Activated CD4-positive, alpha-beta T cell treated with anti-CD3 and anti-CD28 coated beads, Interleukin-2, amount 50 U/mL, for 24 hours (primary cell): ENCODE data around the gene MID1.

ENCODE experiments used
- DNase-seq, 2 donors: peaks; one replicate each; pipeline ENCODE4 v3.0.0-alpha.2; 2020; ENCODE audit warnings: low read depth in 1 of 2, low spot score in 1 of 2

MID1 gene

GRCh38 chrX:10441464-10441863 lies 178.9 kb downstream of the MID1 start:
- no peak for DNase-seq

GRCh38 chrX:10433296-10433965 lies 187.0 kb downstream of the MID1 start:
- DNase-seq = no peak

- DNase-seq = no peak
Measured at GRCh38 chrX:10429908-10430307, 190.5 kb downstream of the MID1 start.

GRCh38 chrX:10427249-10427648 lies 193.1 kb downstream of the MID1 start:
- no peak for DNase-seq

GRCh38 chrX:10423716-10424115 lies 196.7 kb downstream of the MID1 start:
- DNase-seq = no peak

GRCh38 chrX:10420134-10420533 lies 200.3 kb downstream of the MID1 start:
- no peak for DNase-seq

GRCh38 chrX:10416424-10416823 lies 204.0 kb downstream of the MID1 start:
- DNase-seq = no peak

- DNase-seq = no peak
Measured at GRCh38 chrX:10415306-10416001, 204.9 kb downstream of the MID1 start.

- no peak for DNase-seq
Measured at GRCh38 chrX:10414862-10415261, 205.5 kb downstream of the MID1 start.

GRCh38 chrX:10414156-10414824 lies 206.1 kb downstream of the MID1 start:
- DNase-seq = no peak

- no peak for DNase-seq
Measured at GRCh38 chrX:10404436-10404835, 215.9 kb downstream of the MID1 start.

- no peak for DNase-seq
Measured at GRCh38 chrX:10401239-10401638, 219.1 kb downstream of the MID1 start.

- DNase-seq = no peak
Measured at GRCh38 chrX:10399043-10399741, 221.2 kb downstream of the MID1 start.

- no peak for DNase-seq
Measured at GRCh38 chrX:10398215-10398614, 222.2 kb downstream of the MID1 start.

- DNase-seq = no peak
Measured at GRCh38 chrX:10397349-10397748, 223.0 kb downstream of the MID1 start.

GRCh38 chrX:10395643-10396042 lies 224.7 kb downstream of the MID1 start:
- DNase-seq = no peak
